ENCODE results near the gene HK1. TPM values are rescaled to one million over a fixed set of nuclear protein-coding genes. Genes with fewer than 3 reads are reported as not detected.

The HK1 gene
- total and polyA plus RNA-seq, 2 donors (not counting 1 experiment from before 2014, with no cell fraction given): 24.7 to 40.8 TPM

- peak; percentile 38 for DNase-seq
- Mint-ChIP-seq H3K27me3 (no peaks in the 10 kb centered on the region), H3K27ac (peak overlapping the region; percentile 43), H3K9me3 (ENCODE audit: insufficient read depth) (no peaks in the 10 kb centered on the region), H3K4me3 (peak overlapping the region; percentile 55), H3K4me1 (peaks cover 23% of the 10 kb centered on the region)
- H3K4me2 ChIP-seq (replicated peaks; ENCODE audit: low read depth, low read length, poor library complexity, severe bottlenecking): peak overlapping the region; percentile 27
- POLR2A ChIA-PET: no interaction called here
- peaks cover 16 to 23% of the 10 kb centered on the region in 2 donors for H3K4me1 ChIP-seq (ENCODE audit: control insufficient read depth in 2 of 2, insufficient read depth in 2 of 2, low read length in 2 of 2)
- no peaks in the 10 kb centered on the region for H3K9me3 ChIP-seq (ENCODE audit: control extremely low read depth in 1 of 3, control insufficient read depth in 2 of 3, insufficient read depth in 1 of 3, low read length in 2 of 3)
- no peak overlapping the region for H3K27ac ChIP-seq (ENCODE audit: low read length in 2 of 2)
- H3K27me3 ChIP-seq (replicated peaks in 1 of 4; ENCODE audit: control extremely low read depth in 1 of 4, control insufficient read depth in 3 of 4, insufficient read depth in 4 of 4, low read length in 3 of 4): no peaks in the 10 kb centered on the region
- CTCF ChIA-PET: no interaction called here
- H3K36me3 ChIP-seq (replicated peaks in 1 of 2; ENCODE audit: control extremely low read depth in 1 of 2, control insufficient read depth in 1 of 2, extremely low read depth in 1 of 2, insufficient read depth in 2 of 2, low read length in 1 of 2): no peaks in the 10 kb centered on the region
- TF ChIP-seq EZH2 (IDR thresholded peaks at IDR 0.05; ENCODE audit: borderline replicate concordance, insufficient read depth, low read depth, low read length, poor library complexity, severe bottlenecking): no peak
- TF ChIP-seq, protein P1, sequence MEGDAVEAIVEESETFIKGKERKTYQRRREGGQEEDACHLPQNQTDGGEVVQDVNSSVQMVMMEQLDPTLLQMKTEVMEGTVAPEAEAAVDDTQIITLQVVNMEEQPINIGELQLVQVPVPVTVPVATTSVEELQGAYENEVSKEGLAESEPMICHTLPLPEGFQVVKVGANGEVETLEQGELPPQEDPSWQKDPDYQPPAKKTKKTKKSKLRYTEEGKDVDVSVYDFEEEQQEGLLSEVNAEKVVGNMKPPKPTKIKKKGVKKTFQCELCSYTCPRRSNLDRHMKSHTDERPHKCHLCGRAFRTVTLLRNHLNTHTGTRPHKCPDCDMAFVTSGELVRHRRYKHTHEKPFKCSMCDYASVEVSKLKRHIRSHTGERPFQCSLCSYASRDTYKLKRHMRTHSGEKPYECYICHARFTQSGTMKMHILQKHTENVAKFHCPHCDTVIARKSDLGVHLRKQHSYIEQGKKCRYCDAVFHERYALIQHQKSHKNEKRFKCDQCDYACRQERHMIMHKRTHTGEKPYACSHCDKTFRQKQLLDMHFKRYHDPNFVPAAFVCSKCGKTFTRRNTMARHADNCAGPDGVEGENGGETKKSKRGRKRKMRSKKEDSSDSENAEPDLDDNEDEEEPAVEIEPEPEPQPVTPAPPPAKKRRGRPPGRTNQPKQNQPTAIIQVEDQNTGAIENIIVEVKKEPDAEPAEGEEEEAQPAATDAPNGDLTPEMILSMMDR (IDR thresholded peaks at IDR 0.05): no peak
- no peak overlapping the region for H3K9ac ChIP-seq (ENCODE audit: low read length)
- no peaks in the 10 kb centered on the region for H3K79me2 ChIP-seq (ENCODE audit: control insufficient read depth, insufficient read depth, low read length)
- peak overlapping the region; percentile 44 for H2AFZ ChIP-seq (ENCODE audit: insufficient read depth, low read depth, low read length, poor library complexity, severe bottlenecking)
- peak overlapping the region in 1 of 5 experiments; percentile 6 for H3K4me3 ChIP-seq (ENCODE audit: control extremely low read depth in 1 of 5, extremely low read depth in 1 of 5, insufficient read depth in 1 of 5, low read depth in 2 of 5, low read length in 4 of 5)
- WGBS (ENCODE audit: insufficient coverage): 100% methylated on average over 1 of the region's 2 CpGs
- H4K20me1 ChIP-seq (ENCODE audit: control insufficient read depth, insufficient read depth, low read length, poor library complexity, severe bottlenecking): no peaks in the 10 kb centered on the region
- peak; percentile 51 for ATAC-seq (ENCODE audit: low read depth)
- intact Hi-C loops (cut with micrococcal nuclease): no loop called here
These were observed 814 bp downstream of the HK1 start for GRCh38 chr10:69279110-69279509.

DNA sequence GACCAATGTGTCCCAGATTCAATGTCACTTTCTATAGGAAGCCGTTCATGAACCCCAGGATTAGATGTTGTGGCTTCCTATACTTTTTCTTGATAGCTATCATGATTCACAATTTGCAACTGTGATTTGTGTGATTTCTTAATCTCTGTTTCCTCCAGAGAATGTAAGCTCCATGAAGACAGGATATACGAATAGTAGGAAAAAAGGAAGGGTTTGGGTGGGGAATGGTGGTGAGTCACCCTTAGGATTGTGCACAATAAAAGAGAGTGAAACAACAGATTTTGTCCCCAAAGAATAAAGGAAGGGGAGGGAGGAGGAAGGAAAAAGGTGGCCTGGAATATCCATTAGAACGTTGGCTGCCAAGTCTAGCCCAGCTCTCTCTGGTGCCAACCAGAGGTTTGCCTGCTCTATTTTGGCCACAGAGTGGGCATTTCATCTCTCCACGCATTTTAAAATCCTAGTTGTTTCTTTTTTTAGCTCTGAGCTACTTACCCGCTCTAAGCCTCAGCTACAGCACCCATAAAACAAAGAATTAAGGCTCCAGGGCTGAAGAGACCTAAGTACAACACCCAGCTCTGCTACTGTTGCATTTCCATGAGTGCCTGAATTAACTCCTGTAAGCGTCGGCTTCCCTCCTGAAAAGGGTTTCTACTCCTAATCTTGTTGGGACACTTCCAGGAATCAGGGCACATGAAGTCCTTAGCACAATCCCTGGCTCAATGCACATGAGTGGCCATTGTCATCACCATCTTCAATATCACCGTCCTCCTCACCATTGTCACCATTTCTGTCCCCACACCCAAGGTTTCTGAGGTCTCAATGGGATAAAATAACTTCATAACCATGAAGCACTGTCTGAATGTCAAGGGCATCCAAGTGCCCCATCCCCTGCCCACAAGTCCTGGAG, 3.5 kb downstream of the HK1 start:
- ChIA-PET CTCF (interaction anchor here (0.5 kb wide), 1 partner anchor 1226 kb away, joined by 3 read pairs; no protein-coding TSS in a partner anchor), POLR2A (no interaction called here)

More for the DNA sequence above, 3.5 kb downstream of the HK1 start:
- Histone ChIP-seq H3K4me1 (ENCODE audit: control insufficient read depth in 2 of 2, insufficient read depth in 2 of 2, low read length in 2 of 2) (peaks cover 16 to 23% of the 10 kb centered on the region in 2 donors), H4K20me1 (ENCODE audit: control insufficient read depth, insufficient read depth, low read length, poor library complexity, severe bottlenecking) (no peaks in the 10 kb centered on the region), H3K4me3 (ENCODE audit: control extremely low read depth in 1 of 5, extremely low read depth in 1 of 5, insufficient read depth in 1 of 5, low read depth in 2 of 5, low read length in 4 of 5) (no peak overlapping the region), H2AFZ (ENCODE audit: insufficient read depth, low read depth, low read length, poor library complexity, severe bottlenecking) (no peak overlapping the region), H3K9me3 (ENCODE audit: control extremely low read depth in 1 of 3, control insufficient read depth in 2 of 3, insufficient read depth in 1 of 3, low read length in 2 of 3) (no peaks in the 10 kb centered on the region), H3K79me2 (ENCODE audit: control insufficient read depth, insufficient read depth, low read length) (no peaks in the 10 kb centered on the region), H3K4me2 (replicated peaks; ENCODE audit: low read depth, low read length, poor library complexity, severe bottlenecking) (no peak overlapping the region), H3K9ac (ENCODE audit: low read length) (no peak overlapping the region), H3K27me3 (replicated peaks in 1 of 4; ENCODE audit: control extremely low read depth in 1 of 4, control insufficient read depth in 3 of 4, insufficient read depth in 4 of 4, low read length in 3 of 4) (no peaks in the 10 kb centered on the region), H3K27ac (ENCODE audit: low read length in 2 of 2) (no peak overlapping the region), H3K36me3 (replicated peaks in 1 of 2; ENCODE audit: control extremely low read depth in 1 of 2, control insufficient read depth in 1 of 2, extremely low read depth in 1 of 2, insufficient read depth in 2 of 2, low read length in 1 of 2) (no peaks in the 10 kb centered on the region)
- Mint-ChIP-seq H3K9me3 (ENCODE audit: insufficient read depth) (no peaks in the 10 kb centered on the region), H3K27me3 (peaks cover 3% of the 10 kb centered on the region), H3K27ac (no peak overlapping the region), H3K4me1 (peaks cover 23% of the 10 kb centered on the region), H3K4me3 (no peak overlapping the region)
- DNase-seq (no peak), ATAC-seq (ENCODE audit: low read depth) (no peak)
- intact Hi-C loops (cut with micrococcal nuclease): no loop called here
- 88% methylated on average over 7 of the region's 8 CpGs for WGBS (ENCODE audit: insufficient coverage)
- TF ChIP-seq, protein P1 (IDR thresholded peaks at IDR 0.05): no peak
- TF ChIP-seq EZH2 (IDR thresholded peaks at IDR 0.05; ENCODE audit: borderline replicate concordance, insufficient read depth, low read depth, low read length, poor library complexity, severe bottlenecking): no peak
